SK-N-SH treated with all-trans-retinoic acid at 6 μM for 48 hours (cell line): ENCODE data around the gene ARG1.

Experiments
- RARB ChIP-seq: fragments of 250-450 bp; sonication (Bioruptor Pico); IDR thresholded peaks from 2 replicates; pipeline ENCODE4 v1.8.0; 2021; ENCODE audit warnings: mild to moderate bottlenecking, moderate library complexity
- ZFP3 ChIP-seq: fragments of 250-450 bp; sonication (Bioruptor Pico); IDR thresholded peaks from 2 replicates; pipeline ENCODE4 v1.5.0; 2020; ENCODE audit warnings: mild to moderate bottlenecking, moderate library complexity
- TF ChIP-seq, protein P1 (sequence below): fragments of 250-450 bp; sonication (Bioruptor Pico); IDR thresholded peaks from 2 replicates; pipeline ENCODE4 v1.8.0; 2020; ENCODE audit warnings: mild to moderate bottlenecking, moderate library complexity, borderline replicate concordance

DNA sequence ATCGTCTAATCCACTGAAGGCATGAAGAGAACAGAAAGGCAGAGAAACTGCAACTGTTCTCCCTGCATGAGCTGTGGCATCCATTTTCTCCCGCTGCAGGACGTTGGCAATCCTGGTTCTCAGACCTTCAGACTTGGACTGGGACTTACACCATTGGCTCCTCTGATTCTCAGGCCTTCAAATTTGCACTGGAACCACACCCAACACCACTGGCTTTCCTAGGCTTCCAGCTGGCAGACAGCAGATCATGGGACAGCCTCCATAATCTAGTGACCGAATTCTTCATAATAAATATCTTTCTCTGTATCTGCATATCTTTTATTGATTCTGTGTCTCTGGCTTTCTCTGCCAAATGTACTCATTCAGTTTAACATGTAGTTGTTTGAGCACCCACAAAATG is 14.1 kb upstream of the ARG1 start:
- TF ChIP-seq RARB, result no peak
- no peak for TF ChIP-seq ZFP3 (CRISPR knock-in tag)
- TF ChIP-seq, protein P1, sequence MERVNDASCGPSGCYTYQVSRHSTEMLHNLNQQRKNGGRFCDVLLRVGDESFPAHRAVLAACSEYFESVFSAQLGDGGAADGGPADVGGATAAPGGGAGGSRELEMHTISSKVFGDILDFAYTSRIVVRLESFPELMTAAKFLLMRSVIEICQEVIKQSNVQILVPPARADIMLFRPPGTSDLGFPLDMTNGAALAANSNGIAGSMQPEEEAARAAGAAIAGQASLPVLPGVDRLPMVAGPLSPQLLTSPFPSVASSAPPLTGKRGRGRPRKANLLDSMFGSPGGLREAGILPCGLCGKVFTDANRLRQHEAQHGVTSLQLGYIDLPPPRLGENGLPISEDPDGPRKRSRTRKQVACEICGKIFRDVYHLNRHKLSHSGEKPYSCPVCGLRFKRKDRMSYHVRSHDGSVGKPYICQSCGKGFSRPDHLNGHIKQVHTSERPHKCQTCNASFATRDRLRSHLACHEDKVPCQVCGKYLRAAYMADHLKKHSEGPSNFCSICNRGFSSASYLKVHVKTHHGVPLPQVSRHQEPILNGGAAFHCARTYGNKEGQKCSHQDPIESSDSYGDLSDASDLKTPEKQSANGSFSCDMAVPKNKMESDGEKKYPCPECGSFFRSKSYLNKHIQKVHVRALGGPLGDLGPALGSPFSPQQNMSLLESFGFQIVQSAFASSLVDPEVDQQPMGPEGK (CRISPR knock-in tag), result no peak
